PC-9 (cell line): ENCODE results near the gene TTC27. TPM values are rescaled to one million over a fixed set of nuclear protein-coding genes. Genes with fewer than 3 reads are reported as not detected.
A peak's percentile ranks its signal among the peaks of the same experiment; 100 is the strongest.

Experiments
- BruUV-seq: library from RNA; stranded (reverse); fragments of 400-500 nt; replicated peaks from 2 replicates; lab custom pipeline; 2021; lab: Mats Ljungman, UMichigan
- CTCF ChIA-PET: fragments of 300-600 bp; sonication (Branson Sonifier 250); formaldehyde crosslinking; loops from one replicate; lab custom pipeline; 2022; ENCODE audit warnings: antibody characterized with exemption; lab: Charles Lee
- POLR2A ChIA-PET: fragments of 300-600 bp; sonication (Branson Sonifier 250); formaldehyde crosslinking; loops from one replicate; lab custom pipeline; 2022; ENCODE audit warnings: antibody characterized with exemption; ENCODE audit not compliant: unreplicated experiment; lab: Charles Lee
- DNase-seq, 2 experiments: peaks; one replicate each; pipeline versions ENCODE4 v3.0.0 to v3.0.0-alpha.2; 2015 to 2022; ENCODE audit warnings: mixed read lengths in 1 of 2
- H2AFZ ChIP-seq: fragments of 200-600 bp; sonication (generic); 2 replicates; pipeline ENCODE4 v1.8.1; 2017; ENCODE audit warnings: antibody characterized with exemption
- H3F3A ChIP-seq: fragments of 200-600 bp; sonication (generic); 2 replicates; pipeline ENCODE4 v1.8.1; 2017; ENCODE audit warnings: antibody characterized with exemption, mild to moderate bottlenecking, low read depth; ENCODE audit not compliant: insufficient read depth
- H3K27ac ChIP-seq: fragments of 200-600 bp; sonication (generic); 2 replicates; pipeline ENCODE4 v1.6.1; 2016; ENCODE audit warnings: mixed run types
- H3K27me3 ChIP-seq: fragments of 200-600 bp; sonication (generic); 2 replicates; pipeline ENCODE4 v1.6.1; 2016; ENCODE audit warnings: low read depth, mixed run types; ENCODE audit not compliant: insufficient read depth
- H3K36me3 ChIP-seq: fragments of 200-600 bp; sonication (generic); 2 replicates; pipeline ENCODE4 v1.6.1; 2016; ENCODE audit warnings: low read depth, mixed run types
- H3K4me1 ChIP-seq: fragments of 200-600 bp; sonication (generic); replicated peaks from 2 replicates; pipeline ENCODE4 v1.6.1; 2016; ENCODE audit warnings: mixed run types; ENCODE audit not compliant: insufficient read depth
- H3K4me2 ChIP-seq: fragments of 200-600 bp; sonication (generic); 2 replicates; pipeline ENCODE4 v1.6.1; 2017; ENCODE audit warnings: mixed run types
- H3K4me3 ChIP-seq: fragments of 200-600 bp; sonication (generic); 2 replicates; pipeline ENCODE4 v1.6.1; 2016; ENCODE audit warnings: mixed run types
- H3K79me2 ChIP-seq: fragments of 200-600 bp; sonication (generic); 2 replicates; pipeline ENCODE4 v1.6.1; 2017; ENCODE audit warnings: low read depth, mixed run types
- H3K9me2 ChIP-seq: fragments of 200-600 bp; sonication (generic); 2 replicates; pipeline ENCODE4 v1.8.1; 2017; ENCODE audit warnings: mild to moderate bottlenecking; ENCODE audit not compliant: insufficient read depth
- H3K9me3 ChIP-seq: fragments of 200-600 bp; sonication (generic); 2 replicates; pipeline ENCODE4 v1.8.1; 2016; ENCODE audit warnings: low read depth; ENCODE audit not compliant: insufficient read depth
- H4K20me1 ChIP-seq: fragments of 200-600 bp; sonication (generic); 2 replicates; pipeline ENCODE4 v1.8.1; 2017; ENCODE audit not compliant: insufficient read depth
- EZH2 ChIP-seq: fragments of 200-600 bp; sonication (generic); IDR thresholded peaks from 2 replicates; pipeline ENCODE4 v1.8.0; 2017; ENCODE audit warnings: antibody characterized with exemption, low read depth
- intact Hi-C: fragments of 100-400 bp; cut with micrococcal nuclease; formaldehyde crosslinking; loops from one replicate; pipeline ENCODE4 v1.10.0; 2022; ENCODE audit not compliant: unreplicated experiment
- total RNA-seq: library from RNA; stranded (reverse); gene quantifications from 2 replicates; pipeline ENCODE4 v1.2.3, GENCODE V29; 2021
- TF ChIP-seq, protein P1 (sequence below): fragments of 200-600 bp; sonication (generic); conservative IDR thresholded peaks from 2 replicates; pipeline ENCODE4 v1.6.1; 2017; ENCODE audit warnings: mixed run types, antibody characterized with exemption, mild to moderate bottlenecking, moderate library complexity

TTC27 gene
- total RNA-seq, 1 experiment from 2014 or later = 12.8 TPM

DNA sequence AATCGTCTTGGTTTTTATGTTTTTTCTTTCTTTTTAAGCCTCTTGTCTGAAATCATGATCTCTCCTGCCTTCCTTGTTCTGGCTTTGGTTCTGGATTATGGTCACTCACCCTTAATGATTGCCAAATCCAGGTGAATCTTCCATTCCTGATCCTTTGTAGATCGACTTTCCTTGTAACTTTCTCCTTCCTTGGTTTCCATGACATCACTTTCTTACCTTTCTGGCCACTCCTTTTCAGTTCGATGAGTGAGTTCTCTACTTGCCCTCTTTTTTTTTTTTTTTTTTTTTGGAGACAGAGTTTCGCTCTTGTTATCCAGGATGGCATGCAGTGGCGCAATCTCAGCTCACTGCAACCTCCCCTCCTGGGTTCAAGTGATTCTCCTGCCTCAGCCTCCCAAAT lies 179.8 kb downstream of the TTC27 start:
- Histone ChIP-seq H3K27ac (no peak overlapping the region), H3K79me2 (no peaks in the 10 kb centered on the region; the same call in 1 of the 2 replicates), H3K4me2 (peak overlapping the region; percentile 28; the same call in 1 of the 2 replicates), H3K9me3 (peaks cover 8% of the 10 kb centered on the region), H3K4me3 (no peak overlapping the region), H3K4me1 (peaks cover 57% of the 10 kb centered on the region), H3K9me2 (no peaks in the 10 kb centered on the region), H2AFZ (no peak overlapping the region), H3K27me3 (no peaks in the 10 kb centered on the region), H3F3A (peaks cover 26% of the 10 kb centered on the region), H3K36me3 (no peaks in the 10 kb centered on the region), H4K20me1 (no peaks in the 10 kb centered on the region)
- ChIA-PET POLR2A (no interaction called here), CTCF (no interaction called here)
- TF ChIP-seq, protein P1, sequence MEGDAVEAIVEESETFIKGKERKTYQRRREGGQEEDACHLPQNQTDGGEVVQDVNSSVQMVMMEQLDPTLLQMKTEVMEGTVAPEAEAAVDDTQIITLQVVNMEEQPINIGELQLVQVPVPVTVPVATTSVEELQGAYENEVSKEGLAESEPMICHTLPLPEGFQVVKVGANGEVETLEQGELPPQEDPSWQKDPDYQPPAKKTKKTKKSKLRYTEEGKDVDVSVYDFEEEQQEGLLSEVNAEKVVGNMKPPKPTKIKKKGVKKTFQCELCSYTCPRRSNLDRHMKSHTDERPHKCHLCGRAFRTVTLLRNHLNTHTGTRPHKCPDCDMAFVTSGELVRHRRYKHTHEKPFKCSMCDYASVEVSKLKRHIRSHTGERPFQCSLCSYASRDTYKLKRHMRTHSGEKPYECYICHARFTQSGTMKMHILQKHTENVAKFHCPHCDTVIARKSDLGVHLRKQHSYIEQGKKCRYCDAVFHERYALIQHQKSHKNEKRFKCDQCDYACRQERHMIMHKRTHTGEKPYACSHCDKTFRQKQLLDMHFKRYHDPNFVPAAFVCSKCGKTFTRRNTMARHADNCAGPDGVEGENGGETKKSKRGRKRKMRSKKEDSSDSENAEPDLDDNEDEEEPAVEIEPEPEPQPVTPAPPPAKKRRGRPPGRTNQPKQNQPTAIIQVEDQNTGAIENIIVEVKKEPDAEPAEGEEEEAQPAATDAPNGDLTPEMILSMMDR = no peak
- no peak for TF ChIP-seq EZH2
- no TSS peak for BruUV-seq
- intact Hi-C loops = loop anchor here (10.0 kb wide), 1 partner anchor 137 kb away; the partner anchor contains the start of gene LTBP1
- no peak for DNase-seq

DNA sequence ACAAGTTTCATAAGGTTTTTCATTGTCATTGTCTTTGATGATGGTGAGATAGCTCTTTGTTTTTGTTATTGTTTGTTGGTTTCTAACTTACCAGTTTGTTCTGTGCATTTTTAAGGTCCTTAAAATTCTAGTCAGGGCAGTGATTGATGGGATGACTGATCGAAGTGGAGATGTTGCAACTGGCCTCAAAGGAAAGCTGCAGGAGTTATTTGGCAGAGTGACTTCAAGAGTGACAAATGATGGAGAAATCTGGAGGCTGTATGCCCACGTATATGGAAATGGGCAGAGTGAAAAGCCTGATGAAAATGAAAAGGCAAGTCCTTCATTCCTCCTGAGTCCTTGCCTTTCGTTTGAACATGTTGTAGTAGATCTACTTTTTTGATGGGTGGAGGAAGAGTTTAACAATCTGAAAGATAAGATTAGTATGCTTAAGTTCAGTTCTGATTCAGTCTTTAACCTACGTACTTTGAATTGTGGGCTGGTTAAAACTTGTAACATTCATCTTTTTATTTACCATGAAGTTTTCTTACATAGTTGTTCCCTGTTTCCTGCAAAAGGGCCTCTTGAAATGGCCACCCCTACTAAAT lies 183.2 kb downstream of the TTC27 start:
- Histone ChIP-seq H3K27ac (0 out of 2 replicates have a peak overlapping the region, but pooled peaks have one; percentile 11), H3K4me1 (peaks cover 38% of the 10 kb centered on the region), H3K9me3 (peaks cover 8% of the 10 kb centered on the region), H3K79me2 (no peaks in the 10 kb centered on the region; the same call in 1 of the 2 replicates), H3K4me2 (no peak overlapping the region), H3K27me3 (no peaks in the 10 kb centered on the region), H3K9me2 (no peaks in the 10 kb centered on the region), H3K4me3 (no peak overlapping the region), H4K20me1 (no peaks in the 10 kb centered on the region), H3K36me3 (no peaks in the 10 kb centered on the region), H2AFZ (no peak overlapping the region), H3F3A (peaks cover 8% of the 10 kb centered on the region)
- no TSS peak for BruUV-seq
- TF ChIP-seq, protein P1 = no peak
- no peak for TF ChIP-seq EZH2
- POLR2A ChIA-PET = interaction anchor here (0.6 to 0.9 kb wide), 2 partner anchors 9 to 52 kb away, joined by 4 to 5 read pairs; no protein-coding TSS in a partner anchor
- peak in 1 of 2 experiments; percentile 86 for DNase-seq
- intact Hi-C loops = no loop called here
- CTCF ChIA-PET = no interaction called here

DNA sequence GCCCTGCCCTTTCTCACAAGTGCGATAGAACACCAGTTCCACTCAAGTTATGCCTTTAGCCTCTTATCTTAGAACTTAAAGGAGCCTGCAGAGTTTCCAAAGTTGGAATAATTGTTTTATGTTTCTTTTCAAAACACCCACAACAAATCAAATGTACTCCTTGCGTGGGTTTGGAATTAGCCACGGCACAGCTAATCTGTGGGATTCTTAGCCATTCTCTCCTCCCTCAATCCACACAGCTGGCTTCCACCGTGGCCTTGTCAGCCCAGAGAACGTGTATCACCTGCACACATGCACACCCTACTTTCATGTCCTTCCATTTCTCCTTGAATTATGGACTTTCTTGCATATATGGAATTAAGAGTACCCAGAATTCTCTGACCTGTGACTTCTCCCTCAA lies 183.8 kb downstream of the TTC27 start:
- intact Hi-C loops = no loop called here
- no peaks in the 10 kb centered on the region for H3K27me3 ChIP-seq
- no peak overlapping the region for H3K4me3 ChIP-seq
- POLR2A ChIA-PET = interaction anchor here (0.9 kb wide), 1 partner anchor 51 kb away, joined by 5 read pairs; no protein-coding TSS in a partner anchor
- no peak overlapping the region for H2AFZ ChIP-seq
- no peak for TF ChIP-seq EZH2
- TF ChIP-seq, protein P1 = no peak
- H3K9me2 ChIP-seq = no peaks in the 10 kb centered on the region
- no peak overlapping the region for H3K4me2 ChIP-seq
- BruUV-seq = no TSS peak
- peaks cover 31% of the 10 kb centered on the region for H3K4me1 ChIP-seq
- no peaks in the 10 kb centered on the region for H4K20me1 ChIP-seq
- H3F3A ChIP-seq = peaks cover 4% of the 10 kb centered on the region; the same call in 1 of the 2 replicates
- DNase-seq = no peak
- CTCF ChIA-PET = no interaction called here
- no peak overlapping the region for H3K27ac ChIP-seq
- no peaks in the 10 kb centered on the region for H3K79me2 ChIP-seq
- H3K36me3 ChIP-seq = no peaks in the 10 kb centered on the region
- H3K9me3 ChIP-seq = peaks cover 8% of the 10 kb centered on the region
